CD4-positive, alpha-beta T cell treated with Interleukin-6 for 4 hours (primary cell): ENCODE data around the gene KRT24.
"Not testable (repeated sequence)": the region's sequence is repeated elsewhere in the genome, so short reads cannot be mapped to it uniquely, and the experiment has no call there.

ENCODE experiments used
- DNase-seq: peaks from one replicate; pipeline ENCODE4 v3.0.0-alpha.2; 2020; ENCODE audit warnings: mixed read lengths

Gene KRT24

GRCh38 chr17:40703652-40704051 lies at the start of gene KRT24:
Gene KRT24 (minus strand): TSS chr17:40703752. CDS start chr17:40703693, 59 bp downstream.
- DNase-seq: no peak

GRCh38 chr17:40751065-40751464 lies 47.5 kb upstream of the KRT24 start:
- DNase-seq: no peak

DNA sequence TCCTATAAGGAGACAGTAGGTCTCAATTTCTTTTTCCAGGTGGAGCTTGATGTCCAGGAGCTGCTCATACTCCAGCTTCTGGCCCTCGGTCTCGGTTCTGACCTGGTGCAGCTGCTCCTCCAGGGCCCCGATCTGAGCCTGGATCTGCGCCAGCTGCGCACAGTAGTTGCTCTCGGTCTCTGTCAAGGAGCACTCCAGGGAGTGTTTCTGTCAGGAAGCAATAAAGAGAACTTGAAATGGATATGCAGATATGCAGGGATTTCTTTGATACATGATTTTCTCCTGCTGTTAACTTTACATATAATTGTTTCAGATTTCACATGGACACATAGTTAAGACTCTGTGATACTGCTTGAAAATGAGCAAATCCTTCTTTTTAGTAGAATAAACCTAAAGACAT lies 46.8 kb upstream of the KRT24 start:
- no peak for DNase-seq

GRCh38 chr17:40748666-40749065 lies 45.1 kb upstream of the KRT24 start:
- DNase-seq: not testable (repeated sequence)

GRCh38 chr17:40738553-40738952 lies 35.0 kb upstream of the KRT24 start:
- no peak for DNase-seq

GRCh38 chr17:40735016-40735415 lies 31.5 kb upstream of the KRT24 start:
- no peak for DNase-seq

DNA sequence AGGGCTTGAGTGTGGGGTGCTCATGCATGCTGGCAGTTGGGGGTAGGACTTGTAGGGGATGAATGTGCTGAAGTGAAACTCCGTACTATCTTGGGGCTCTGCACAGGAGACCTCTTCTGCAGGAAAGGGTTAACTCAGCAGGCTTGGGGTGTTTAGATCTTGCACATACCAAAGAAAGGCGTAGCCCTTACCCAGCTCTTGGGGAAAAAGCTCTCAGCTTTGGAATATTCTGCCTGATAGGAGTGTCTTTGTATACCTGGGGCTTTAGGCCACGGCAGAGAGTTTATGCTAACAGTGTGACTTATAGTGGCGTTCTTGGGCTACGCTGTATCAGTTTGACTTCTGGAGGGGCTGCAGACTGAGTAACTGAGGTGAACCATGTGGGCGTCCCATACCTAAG lies 30.5 kb upstream of the KRT24 start:
- no peak for DNase-seq

- no peak for DNase-seq
Measured at GRCh38 chr17:40730970-40731369, 27.4 kb upstream of the KRT24 start.

DNA sequence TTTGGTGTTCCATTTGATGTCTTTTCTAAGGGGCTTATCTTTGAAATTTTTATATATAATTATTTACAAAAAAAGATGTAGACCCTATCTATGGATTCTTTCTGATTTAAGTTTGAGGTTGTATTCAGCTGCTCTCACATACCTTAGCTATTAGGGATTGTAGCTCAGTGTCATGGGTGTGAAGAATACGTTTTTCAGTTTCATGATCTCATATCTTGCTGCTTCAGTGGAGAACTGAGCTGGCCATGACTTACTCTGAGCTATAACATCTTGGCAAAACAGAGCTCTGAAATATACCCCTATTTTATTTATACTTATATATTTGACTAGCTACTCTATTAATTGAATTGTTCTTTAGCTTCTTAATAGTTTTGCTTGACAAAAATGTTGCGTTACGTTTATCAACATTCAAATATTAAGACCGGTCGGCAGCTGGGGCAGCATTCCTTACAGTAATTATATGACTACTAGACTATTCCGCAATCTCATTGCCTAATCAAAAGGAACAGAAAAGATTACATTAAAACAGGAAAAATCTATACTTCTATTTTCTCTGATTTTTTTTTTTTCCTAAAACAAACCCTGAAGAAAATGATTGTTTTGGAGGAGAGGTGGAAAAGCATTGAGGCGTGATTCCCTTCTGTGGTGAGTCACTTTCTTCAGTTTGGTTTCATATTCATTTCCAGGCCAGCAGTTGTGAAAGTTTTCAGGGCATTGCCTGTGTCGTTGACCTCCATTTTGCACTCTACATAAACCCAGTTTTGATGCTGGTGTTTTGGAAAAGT lies 24.1 kb upstream of the KRT24 start:
- DNase-seq: no peak

GRCh38 chr17:40726919-40727318 lies 23.4 kb upstream of the KRT24 start:
- DNase-seq: no peak

DNA sequence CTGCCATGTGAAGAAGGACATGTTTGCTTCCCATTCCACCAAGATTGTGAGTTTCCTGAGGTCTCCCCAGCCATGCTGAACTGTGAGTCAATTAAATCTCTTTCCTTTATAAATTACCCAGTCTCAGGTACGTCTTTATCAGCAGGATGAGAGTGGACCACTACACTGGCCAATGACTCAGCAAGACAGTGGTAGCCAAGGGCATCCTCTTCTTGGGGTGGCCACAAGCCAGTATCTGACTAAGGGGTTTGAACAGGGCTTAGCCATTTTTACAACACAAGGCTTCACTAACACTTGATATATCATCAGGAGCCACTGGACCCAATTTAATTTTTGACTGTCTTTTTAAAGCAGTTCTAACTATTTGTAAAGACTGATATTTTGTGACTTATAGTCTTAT lies 21.1 kb upstream of the KRT24 start:
- DNase-seq: no peak

GRCh38 chr17:40722241-40722640 lies 18.7 kb upstream of the KRT24 start:
- DNase-seq: no peak

DNA sequence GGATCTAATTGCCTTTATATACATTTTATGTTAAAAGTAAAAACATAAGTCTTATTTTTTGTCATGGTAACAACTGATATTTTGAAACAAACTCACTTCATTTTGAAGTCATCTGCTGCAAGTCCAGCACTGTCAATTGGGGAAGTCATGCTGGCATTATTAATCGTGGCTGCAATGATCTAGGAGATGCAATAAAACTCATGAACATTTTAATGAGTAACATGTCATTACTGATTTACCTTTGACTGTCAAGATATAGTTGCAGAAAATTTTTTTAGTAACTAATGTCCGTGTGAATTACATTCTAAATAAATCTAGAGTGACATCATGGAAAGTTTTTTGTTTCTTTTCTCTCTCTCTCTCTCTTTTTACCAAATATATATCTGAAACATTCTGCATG lies 17.3 kb upstream of the KRT24 start:
- no peak for DNase-seq

GRCh38 chr17:40718930-40719329 lies 15.4 kb upstream of the KRT24 start:
- no peak for DNase-seq

GRCh38 chr17:40717776-40718175 lies 14.2 kb upstream of the KRT24 start:
- no peak for DNase-seq

DNA sequence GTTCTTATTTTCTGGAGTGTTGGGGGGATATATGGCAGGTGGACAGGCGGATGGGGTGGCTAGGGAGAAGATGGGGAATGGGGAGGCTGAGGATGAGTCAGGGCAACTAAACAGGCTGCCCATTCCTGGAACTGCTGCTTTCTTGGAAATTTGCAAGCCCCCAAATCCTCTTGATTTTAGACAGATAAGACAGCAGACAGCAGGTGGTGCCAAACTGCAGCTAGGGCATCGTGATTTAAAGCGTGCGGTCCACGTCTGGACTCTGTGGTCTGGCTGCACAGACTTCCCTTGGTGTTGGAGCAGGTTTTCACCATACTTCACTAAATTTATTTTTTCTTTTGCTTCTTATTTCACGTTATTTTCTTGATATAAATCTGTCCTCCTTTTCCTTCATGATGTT lies 10.9 kb upstream of the KRT24 start:
- DNase-seq: no peak

DNA sequence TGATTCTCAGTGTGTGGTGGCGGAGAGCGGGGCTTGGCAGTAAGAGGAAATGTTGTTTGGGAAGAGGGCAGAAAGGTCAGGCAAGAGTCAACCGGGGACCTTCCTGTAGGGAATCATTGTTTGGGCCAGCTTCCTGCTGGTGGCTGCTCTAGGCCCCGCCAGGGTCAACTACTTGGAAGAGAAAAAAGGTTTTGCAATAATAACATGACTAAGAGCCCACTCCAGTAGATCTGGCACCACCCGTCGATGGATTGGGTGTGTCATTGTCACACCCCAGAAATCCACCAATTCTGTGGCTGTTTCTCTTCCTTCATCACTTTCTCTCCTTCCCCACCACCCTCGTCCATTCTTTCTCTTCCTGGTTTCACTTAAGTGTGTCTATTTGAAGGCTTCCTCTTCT lies 4.2 kb upstream of the KRT24 start:
- no peak for DNase-seq

DNA sequence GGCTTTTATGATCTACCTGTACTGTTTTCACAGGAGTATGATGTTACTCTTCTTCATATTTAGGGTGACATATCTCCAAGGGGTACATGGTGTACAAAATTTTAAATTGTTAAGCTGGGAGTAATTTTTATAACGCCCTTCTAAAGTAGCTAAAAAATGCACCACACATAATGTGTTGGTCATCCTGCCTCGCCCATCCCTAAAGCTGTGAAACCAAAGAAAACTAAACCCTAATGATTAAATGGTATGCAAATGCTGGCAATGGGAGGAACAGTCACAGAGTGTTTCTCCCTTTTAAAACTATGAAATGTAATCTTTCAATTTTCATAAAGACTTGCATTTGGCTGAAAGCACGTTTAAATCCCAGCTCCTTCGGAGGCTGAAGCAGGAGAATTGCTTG lies 2.0 kb upstream of the KRT24 start:
- no peak for DNase-seq

GRCh38 chr17:40702271-40702670 lies 1.3 kb downstream of the KRT24 start:
- DNase-seq: no peak

DNA sequence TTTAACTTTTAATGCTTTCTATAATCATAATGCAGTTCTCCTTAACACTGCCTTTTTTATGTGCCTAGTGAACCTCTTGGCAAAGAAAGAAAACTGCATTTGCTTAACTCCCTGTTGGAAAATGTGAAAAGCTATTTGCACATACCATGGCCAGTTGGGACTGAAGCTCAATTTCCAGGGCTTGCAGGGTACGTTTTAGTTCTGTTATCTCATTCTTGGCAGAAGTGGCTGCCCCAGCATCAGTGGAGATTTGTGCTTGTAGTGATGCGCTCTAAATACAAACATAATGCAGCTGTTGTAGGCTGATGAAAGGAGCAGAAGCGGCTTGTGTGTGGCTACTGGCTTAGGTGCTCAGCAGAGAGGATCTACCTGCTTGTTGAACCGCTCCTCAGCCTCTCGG lies 3.7 kb downstream of the KRT24 start:
- DNase-seq: no peak

GRCh38 chr17:40699371-40699770 lies 4.2 kb downstream of the KRT24 start:
- DNase-seq: no peak

DNA sequence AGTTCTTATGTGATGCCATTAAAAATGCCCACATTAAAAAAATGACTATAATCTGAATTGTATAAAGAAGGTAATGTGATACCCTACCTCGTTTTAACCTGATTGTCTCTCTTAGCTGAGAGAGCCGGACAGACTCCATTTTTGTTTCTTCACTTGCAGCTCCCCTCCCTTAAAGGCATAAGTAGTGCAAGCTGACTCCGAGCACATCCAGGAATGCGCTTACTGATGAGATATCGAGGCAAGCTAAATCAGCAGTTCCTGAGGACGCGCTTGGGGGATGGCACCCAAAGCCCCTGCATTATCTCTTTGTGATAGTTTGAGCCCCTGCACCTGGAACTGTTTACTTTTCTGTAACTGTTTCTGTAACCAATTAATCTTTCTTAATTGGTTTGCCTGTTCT lies 6.3 kb downstream of the KRT24 start:
- no peak for DNase-seq

- no peak for DNase-seq
Measured at GRCh38 chr17:40696651-40697072, 6.9 kb downstream of the KRT24 start.

DNA sequence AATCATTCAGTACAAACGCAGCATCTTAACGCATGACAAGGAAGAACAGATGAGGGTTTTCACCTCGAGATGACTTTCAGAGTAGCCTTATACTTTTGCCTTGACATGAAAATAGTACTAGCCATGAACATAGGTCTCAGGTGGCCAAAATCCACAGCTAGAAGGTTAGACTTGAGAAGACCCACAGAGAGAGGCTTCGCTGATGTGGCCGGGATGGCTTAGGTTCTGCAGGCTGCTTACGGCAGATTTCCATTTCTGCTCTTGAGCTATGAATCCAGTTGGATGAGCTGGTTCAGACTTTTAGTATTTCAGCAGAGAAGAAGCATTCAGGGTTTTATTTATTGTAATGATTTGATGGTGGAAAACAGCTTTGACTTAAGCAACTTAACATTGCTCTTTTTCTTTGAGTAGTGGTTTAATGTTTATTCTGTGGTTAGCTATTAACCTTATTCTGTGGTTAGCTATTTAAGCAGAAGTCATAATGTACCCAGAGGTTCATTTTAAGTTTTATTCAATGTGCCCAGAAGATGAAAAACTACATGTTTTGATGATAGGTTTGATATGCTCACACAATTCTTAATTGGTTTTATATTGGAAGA lies 7.6 kb downstream of the KRT24 start:
- no peak for DNase-seq

DNA sequence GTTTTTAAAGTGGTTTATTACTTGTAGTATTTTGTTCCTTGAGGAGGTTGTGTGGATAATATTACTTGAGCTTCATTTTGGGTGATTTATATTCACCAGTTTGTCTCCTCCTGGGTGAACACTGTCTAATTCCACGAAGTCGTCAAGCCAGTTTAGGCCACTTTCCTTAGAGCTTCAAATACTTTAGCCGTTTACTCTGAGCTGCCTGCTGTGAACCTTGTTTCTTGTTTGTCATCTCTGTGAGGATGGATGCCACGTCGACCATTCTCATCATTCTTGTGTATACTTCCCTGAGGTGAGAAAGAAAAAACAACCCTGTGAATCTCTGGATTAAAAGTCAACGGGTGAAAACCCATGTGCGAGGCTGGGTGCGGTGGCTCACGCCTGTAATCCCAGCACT lies 9.0 kb downstream of the KRT24 start:
- no peak for DNase-seq
